ENCODE data around the gene ZBTB8OS.
A peak's percentile ranks its signal among the peaks of the same experiment; 100 is the strongest.
"Not testable (repeated sequence)": the region's sequence is repeated elsewhere in the genome, so short reads cannot be mapped to it uniquely, and the experiment has no call there.

The ZBTB8OS gene

GRCh38 chr1:32650248-32650751, at the start of gene ZBTB8OS:
ZBTB8OS (minus strand) TSS chr1:32650550; CDS start chr1:32650529, 21 bp downstream.
- peak; percentile 95 for DNase-seq

GRCh38 chr1:32696996-32697395, 46.6 kb upstream of the ZBTB8OS start:
- DNase-seq, result not testable (repeated sequence)

- no peak for DNase-seq
Observed at GRCh38 chr1:32696041-32696440, 45.7 kb upstream of the ZBTB8OS start.

- DNase-seq, result no peak
Observed at GRCh38 chr1:32695098-32695904, 45.0 kb upstream of the ZBTB8OS start.

GRCh38 chr1:32693455-32694174, 43.3 kb upstream of the ZBTB8OS start:
- DNase-seq, result no peak

GRCh38 chr1:32686387-32686786, 36.0 kb upstream of the ZBTB8OS start:
- no peak for DNase-seq

GRCh38 chr1:32685498-32685897, 35.1 kb upstream of the ZBTB8OS start:
- no peak for DNase-seq

GRCh38 chr1:32684167-32684811, 33.9 kb upstream of the ZBTB8OS start:
- DNase-seq, result no peak

- DNase-seq, result no peak
Observed at GRCh38 chr1:32683397-32683796, 33.0 kb upstream of the ZBTB8OS start.

- no peak for DNase-seq
Observed at GRCh38 chr1:32681999-32682398, 31.6 kb upstream of the ZBTB8OS start.

GRCh38 chr1:32681509-32681908, 31.2 kb upstream of the ZBTB8OS start:
- no peak for DNase-seq

GRCh38 chr1:32680642-32681041, 30.3 kb upstream of the ZBTB8OS start:
- no peak for DNase-seq

GRCh38 chr1:32679993-32680392, 29.6 kb upstream of the ZBTB8OS start:
- DNase-seq, result not testable (repeated sequence)

- DNase-seq, result no peak
Observed at GRCh38 chr1:32676945-32677344, 26.6 kb upstream of the ZBTB8OS start.

- not testable (repeated sequence) for DNase-seq
Observed at GRCh38 chr1:32668716-32669115, 18.4 kb upstream of the ZBTB8OS start.

- DNase-seq, result no peak
Observed at GRCh38 chr1:32666901-32667566, 16.7 kb upstream of the ZBTB8OS start.

GRCh38 chr1:32665915-32666314, 15.6 kb upstream of the ZBTB8OS start:
- no peak for DNase-seq

GRCh38 chr1:32659581-32659980, 9.2 kb upstream of the ZBTB8OS start:
- no peak for DNase-seq

GRCh38 chr1:32652244-32652962, 2.1 kb upstream of the ZBTB8OS start:
- no peak for DNase-seq

- no peak for DNase-seq
Observed at GRCh38 chr1:32651461-32652073, 1.2 kb upstream of the ZBTB8OS start.

- DNase-seq, result peak; percentile 99
Observed at GRCh38 chr1:32650752-32651460, 556 bp upstream of the ZBTB8OS start, which contains the start of gene RBBP4. RBBP4 (plus strand) TSS chr1:32651208; CDS start chr1:32651307, 99 bp downstream.
